GM23248 (cell line): ENCODE measurements around the gene TMEM255B.

Source experiments
- EZH2 ChIP-seq: fragments of 200-600 bp; sonication (generic); IDR thresholded peaks from 2 replicates; pipeline ENCODE4 v1.6.1; 2018; ENCODE audit warnings: antibody characterized with exemption, mild to moderate bottlenecking; ENCODE audit not compliant: insufficient read depth, poor library complexity, severe bottlenecking
- EZH2phosphoT487 ChIP-seq: fragments of 200-600 bp; sonication (generic); IDR thresholded peaks from 2 replicates; pipeline ENCODE4 v1.6.1; 2018; ENCODE audit warnings: antibody characterized with exemption, moderate library complexity, mild to moderate bottlenecking, low read depth; ENCODE audit not compliant: insufficient read depth

- TF ChIP-seq EZH2 = no peak
- no peak for TF ChIP-seq EZH2phosphoT487
These were observed 51.6 kb downstream of the TMEM255B start for GRCh38 chr13:113810640-113811039.
